Germinal center (tissue), 1 donor: ENCODE data around the gene MIB2.
A peak's percentile ranks its signal among the peaks of the same experiment; 100 is the strongest.

ENCODE experiments used
- DNase-seq: peaks from one replicate; pipeline ENCODE4 v3.0.0; 2012; ENCODE audit warnings: mixed read lengths, low spot score

The MIB2 gene

GRCh38 chr1:1614204-1614953 is 921 bp upstream of the MIB2 start:
- no peak for DNase-seq

GRCh38 chr1:1614954-1615255 is 395 bp upstream of the MIB2 start:
- no peak for DNase-seq

GRCh38 chr1:1616045-1616790 is 918 bp downstream of the MIB2 start:
- peak; percentile 66 for DNase-seq

GRCh38 chr1:1616838-1617237 is 1.5 kb downstream of the MIB2 start:
- DNase-seq: no peak

- DNase-seq: no peak
Observed at GRCh38 chr1:1617516-1617915, 2.2 kb downstream of the MIB2 start.

GRCh38 chr1:1617925-1618324 is 2.6 kb downstream of the MIB2 start:
- no peak for DNase-seq

- DNase-seq: no peak
Observed at GRCh38 chr1:1618396-1619068, 3.2 kb downstream of the MIB2 start.

- DNase-seq: no peak
Observed at GRCh38 chr1:1619917-1620361, 4.6 kb downstream of the MIB2 start.

GRCh38 chr1:1620433-1621139 is 5.3 kb downstream of the MIB2 start:
- no peak for DNase-seq

GRCh38 chr1:1621173-1622009 is 6.1 kb downstream of the MIB2 start:
- DNase-seq: no peak

- DNase-seq: no peak
Observed at GRCh38 chr1:1622010-1622787, 6.9 kb downstream of the MIB2 start.

GRCh38 chr1:1622788-1623094 is 7.4 kb downstream of the MIB2 start:
- no peak for DNase-seq

GRCh38 chr1:1623181-1623630 is 7.9 kb downstream of the MIB2 start:
- no peak for DNase-seq

- DNase-seq: no peak
Observed at GRCh38 chr1:1623631-1624442, 8.5 kb downstream of the MIB2 start.

- DNase-seq: no peak
Observed at GRCh38 chr1:1624443-1625403, 9.4 kb downstream of the MIB2 start.

GRCh38 chr1:1625404-1625775 is 10.1 kb downstream of the MIB2 start:
- DNase-seq: no peak

- DNase-seq: no peak
Observed at GRCh38 chr1:1625824-1626206, 10.5 kb downstream of the MIB2 start.

- no peak for DNase-seq
Observed at GRCh38 chr1:1626207-1627141, 11.2 kb downstream of the MIB2 start.
